SK-N-SH treated with all-trans-retinoic acid at 6 μM for 48 hours (cell line): ENCODE measurements around the gene FAM184A.

Source experiments
- ATAC-seq: fragments of 200-7000 bp; cut with Tn5 transposase; 3 replicates; pipeline ENCODE4 v1.9.1; 2020; ENCODE audit warnings: mild to moderate bottlenecking, moderate library complexity
- ARNTL ChIP-seq: fragments of 450-650 bp; formaldehyde crosslinking; IDR thresholded peaks from 2 replicates; pipeline ENCODE4 v1.5.0; 2020; ENCODE audit warnings: low read depth, mild to moderate bottlenecking, moderate library complexity, borderline replicate concordance
- BACH2 ChIP-seq: fragments of 250-450 bp; sonication (Bioruptor Pico); IDR thresholded peaks from 2 replicates; pipeline ENCODE4 v1.9.0; 2021; ENCODE audit warnings: mild to moderate bottlenecking, borderline replicate concordance
- CSDC2 ChIP-seq: fragments of 250-450 bp; sonication (Bioruptor Pico); IDR thresholded peaks from 2 replicates; pipeline ENCODE4 v1.5.0; 2020; ENCODE audit warnings: mild to moderate bottlenecking, moderate library complexity
- ESRRG ChIP-seq: fragments of 250-450 bp; sonication (Bioruptor Pico); IDR thresholded peaks from 2 replicates; pipeline ENCODE4 v1.6.1; 2021; ENCODE audit warnings: mild to moderate bottlenecking
- GLIS3 ChIP-seq: fragments of 250-450 bp; sonication (Bioruptor Pico); IDR thresholded peaks from 2 replicates; pipeline ENCODE4 v1.5.0; 2020; ENCODE audit warnings: mild to moderate bottlenecking, moderate library complexity
- ISL1 ChIP-seq: fragments of 250-450 bp; sonication (Bioruptor Pico); IDR thresholded peaks from 2 replicates; pipeline ENCODE4 v2.1.2; 2022; ENCODE audit warnings: mild to moderate bottlenecking, moderate library complexity
- OSR1 ChIP-seq: fragments of 250-450 bp; sonication (Bioruptor Pico); IDR thresholded peaks from 2 replicates; pipeline ENCODE4 v1.8.0; 2022; ENCODE audit warnings: moderate library complexity, mild to moderate bottlenecking, inconsistent platforms
- RARB ChIP-seq: fragments of 250-450 bp; sonication (Bioruptor Pico); IDR thresholded peaks from 2 replicates; pipeline ENCODE4 v1.8.0; 2021; ENCODE audit warnings: mild to moderate bottlenecking, moderate library complexity
- SNAI2 ChIP-seq: fragments of 250-450 bp; sonication (Bioruptor Pico); IDR thresholded peaks from 2 replicates; pipeline ENCODE4 v1.5.0; 2020; ENCODE audit warnings: mild to moderate bottlenecking, moderate library complexity
- TCF4 ChIP-seq: fragments of 250-450 bp; sonication (Bioruptor Pico); IDR thresholded peaks from 2 replicates; pipeline ENCODE4 v1.8.0; 2021; ENCODE audit warnings: mild to moderate bottlenecking, moderate library complexity, borderline replicate concordance
- ZC3H10 ChIP-seq: fragments of 250-450 bp; sonication (Bioruptor Pico); IDR thresholded peaks from 2 replicates; pipeline ENCODE4 v1.5.1; 2021; ENCODE audit warnings: mild to moderate bottlenecking, moderate library complexity
- ZFP30 ChIP-seq: fragments of 450-650 bp; formaldehyde crosslinking; IDR thresholded peaks from 2 replicates; pipeline ENCODE4 v1.5.0; 2022; ENCODE audit warnings: mild to moderate bottlenecking, moderate library complexity
- ZNF565 ChIP-seq: fragments of 450-650 bp; formaldehyde crosslinking; conservative IDR thresholded peaks from 2 replicates; pipeline ENCODE4 v1.5.0; 2020; ENCODE audit warnings: low read depth, mild to moderate bottlenecking, moderate library complexity
- ZNF70 ChIP-seq: fragments of 450-650 bp; formaldehyde crosslinking; IDR thresholded peaks from 2 replicates; pipeline ENCODE4 v1.5.0; 2020; ENCODE audit warnings: mild to moderate bottlenecking, moderate library complexity
- ZNF8 ChIP-seq: fragments of 450-650 bp; formaldehyde crosslinking; IDR thresholded peaks from 2 replicates; pipeline ENCODE4 v1.5.0; 2020; ENCODE audit warnings: mild to moderate bottlenecking, moderate library complexity
- TF ChIP-seq, protein P1 (sequence below): fragments of 250-450 bp; sonication (Bioruptor Pico); IDR thresholded peaks from 2 replicates; pipeline ENCODE4 v1.5.0; 2020; ENCODE audit warnings: mild to moderate bottlenecking, moderate library complexity
- TF ChIP-seq, protein P2 (sequence below): fragments of 250-450 bp; sonication (Bioruptor Pico); IDR thresholded peaks from 2 replicates; pipeline ENCODE4 v1.8.0; 2021; ENCODE audit warnings: low read depth, mild to moderate bottlenecking, moderate library complexity, borderline replicate concordance
- TF ChIP-seq, protein P3 (sequence below): fragments of 250-450 bp; sonication (Bioruptor Pico); IDR thresholded peaks from 2 replicates; pipeline ENCODE4 v1.5.1; 2020; ENCODE audit warnings: low read depth, mild to moderate bottlenecking, moderate library complexity
- TF ChIP-seq, protein P4 (sequence below): fragments of 250-450 bp; sonication (Bioruptor Pico); IDR thresholded peaks from 2 replicates; pipeline ENCODE4 v1.8.0; 2020; ENCODE audit warnings: mild to moderate bottlenecking, moderate library complexity, borderline replicate concordance

FAM184A gene

DNA sequence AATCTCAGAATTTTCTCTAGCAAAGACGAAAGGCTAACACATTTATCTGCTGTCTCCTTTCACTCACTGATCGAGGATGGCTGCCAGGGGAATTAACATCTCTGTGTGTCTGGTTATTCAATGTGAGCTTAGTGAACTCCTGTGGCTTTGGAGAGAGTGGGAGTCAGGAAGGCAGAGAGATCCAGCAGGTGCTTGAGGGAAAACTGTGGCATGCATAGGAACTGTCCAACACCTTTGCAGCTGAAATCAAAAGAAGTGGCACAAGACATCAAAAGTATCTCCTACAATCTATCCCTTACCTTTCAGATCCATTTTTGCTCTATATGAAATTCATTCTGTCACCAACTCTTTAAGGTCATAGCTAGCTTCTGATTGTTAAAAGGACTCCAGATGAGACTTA, 11.8 kb upstream of the FAM184A start:
- ATAC-seq, result no peak
- TF ChIP-seq ZNF8 (CRISPR knock-in tag) (no peak), BACH2 (CRISPR knock-in tag) (no peak)
- TF ChIP-seq, protein P1, sequence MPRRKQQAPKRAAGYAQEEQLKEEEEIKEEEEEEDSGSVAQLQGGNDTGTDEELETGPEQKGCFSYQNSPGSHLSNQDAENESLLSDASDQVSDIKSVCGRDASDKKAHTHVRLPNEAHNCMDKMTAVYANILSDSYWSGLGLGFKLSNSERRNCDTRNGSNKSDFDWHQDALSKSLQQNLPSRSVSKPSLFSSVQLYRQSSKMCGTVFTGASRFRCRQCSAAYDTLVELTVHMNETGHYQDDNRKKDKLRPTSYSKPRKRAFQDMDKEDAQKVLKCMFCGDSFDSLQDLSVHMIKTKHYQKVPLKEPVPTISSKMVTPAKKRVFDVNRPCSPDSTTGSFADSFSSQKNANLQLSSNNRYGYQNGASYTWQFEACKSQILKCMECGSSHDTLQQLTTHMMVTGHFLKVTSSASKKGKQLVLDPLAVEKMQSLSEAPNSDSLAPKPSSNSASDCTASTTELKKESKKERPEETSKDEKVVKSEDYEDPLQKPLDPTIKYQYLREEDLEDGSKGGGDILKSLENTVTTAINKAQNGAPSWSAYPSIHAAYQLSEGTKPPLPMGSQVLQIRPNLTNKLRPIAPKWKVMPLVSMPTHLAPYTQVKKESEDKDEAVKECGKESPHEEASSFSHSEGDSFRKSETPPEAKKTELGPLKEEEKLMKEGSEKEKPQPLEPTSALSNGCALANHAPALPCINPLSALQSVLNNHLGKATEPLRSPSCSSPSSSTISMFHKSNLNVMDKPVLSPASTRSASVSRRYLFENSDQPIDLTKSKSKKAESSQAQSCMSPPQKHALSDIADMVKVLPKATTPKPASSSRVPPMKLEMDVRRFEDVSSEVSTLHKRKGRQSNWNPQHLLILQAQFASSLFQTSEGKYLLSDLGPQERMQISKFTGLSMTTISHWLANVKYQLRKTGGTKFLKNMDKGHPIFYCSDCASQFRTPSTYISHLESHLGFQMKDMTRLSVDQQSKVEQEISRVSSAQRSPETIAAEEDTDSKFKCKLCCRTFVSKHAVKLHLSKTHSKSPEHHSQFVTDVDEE, result no peak

DNA sequence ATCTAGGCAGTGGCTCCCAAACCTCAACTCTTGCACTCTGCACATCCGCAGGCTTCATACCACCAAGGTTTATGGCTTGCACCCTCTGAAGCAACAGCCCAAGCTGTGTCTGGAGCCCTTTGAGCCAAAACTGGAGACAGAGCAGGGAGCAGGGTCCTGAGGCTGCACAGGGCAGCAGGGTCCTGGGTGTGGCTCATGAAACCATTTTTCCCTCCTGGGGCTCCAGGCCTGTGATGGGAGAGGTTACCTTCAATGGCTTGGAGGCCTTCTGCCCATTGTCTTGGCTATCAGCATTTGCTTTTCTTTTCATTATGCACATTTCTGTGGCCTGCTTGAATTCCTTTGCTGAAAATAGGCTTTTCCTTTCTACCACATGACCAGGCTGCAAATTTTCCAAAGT, 6.3 kb upstream of the FAM184A start:
- ATAC-seq, result no peak
- TF ChIP-seq ZC3H10 (CRISPR knock-in tag) (no peak), SNAI2 (no peak), ZNF70 (CRISPR knock-in tag) (no peak), TCF4 (no peak), ZFP30 (CRISPR knock-in tag) (no peak), OSR1 (CRISPR knock-in tag) (no peak), BACH2 (CRISPR knock-in tag) (no peak), ISL1 (CRISPR knock-in tag) (no peak), CSDC2 (no peak), ESRRG (CRISPR knock-in tag) (no peak), ZNF565 (CRISPR knock-in tag) (no peak), RARB (CRISPR knock-in tag) (no peak)
- TF ChIP-seq, protein P1, result no peak
- TF ChIP-seq, protein P2, sequence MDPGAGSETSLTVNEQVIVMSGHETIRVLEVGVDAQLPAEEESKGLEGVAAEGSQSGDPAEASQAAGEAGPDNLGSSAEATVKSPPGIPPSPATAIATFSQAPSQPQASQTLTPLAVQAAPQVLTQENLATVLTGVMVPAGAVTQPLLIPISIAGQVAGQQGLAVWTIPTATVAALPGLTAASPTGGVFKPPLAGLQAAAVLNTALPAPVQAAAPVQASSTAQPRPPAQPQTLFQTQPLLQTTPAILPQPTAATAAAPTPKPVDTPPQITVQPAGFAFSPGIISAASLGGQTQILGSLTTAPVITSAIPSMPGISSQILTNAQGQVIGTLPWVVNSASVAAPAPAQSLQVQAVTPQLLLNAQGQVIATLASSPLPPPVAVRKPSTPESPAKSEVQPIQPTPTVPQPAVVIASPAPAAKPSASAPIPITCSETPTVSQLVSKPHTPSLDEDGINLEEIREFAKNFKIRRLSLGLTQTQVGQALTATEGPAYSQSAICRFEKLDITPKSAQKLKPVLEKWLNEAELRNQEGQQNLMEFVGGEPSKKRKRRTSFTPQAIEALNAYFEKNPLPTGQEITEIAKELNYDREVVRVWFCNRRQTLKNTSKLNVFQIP, result no peak
- TF ChIP-seq, protein P3, sequence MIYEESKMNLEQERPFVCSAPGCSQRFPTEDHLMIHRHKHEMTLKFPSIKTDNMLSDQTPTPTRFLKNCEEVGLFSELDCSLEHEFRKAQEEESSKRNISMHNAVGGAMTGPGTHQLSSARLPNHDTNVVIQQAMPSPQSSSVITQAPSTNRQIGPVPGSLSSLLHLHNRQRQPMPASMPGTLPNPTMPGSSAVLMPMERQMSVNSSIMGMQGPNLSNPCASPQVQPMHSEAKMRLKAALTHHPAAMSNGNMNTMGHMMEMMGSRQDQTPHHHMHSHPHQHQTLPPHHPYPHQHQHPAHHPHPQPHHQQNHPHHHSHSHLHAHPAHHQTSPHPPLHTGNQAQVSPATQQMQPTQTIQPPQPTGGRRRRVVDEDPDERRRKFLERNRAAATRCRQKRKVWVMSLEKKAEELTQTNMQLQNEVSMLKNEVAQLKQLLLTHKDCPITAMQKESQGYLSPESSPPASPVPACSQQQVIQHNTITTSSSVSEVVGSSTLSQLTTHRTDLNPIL (CRISPR knock-in tag), result no peak
- TF ChIP-seq, protein P4, sequence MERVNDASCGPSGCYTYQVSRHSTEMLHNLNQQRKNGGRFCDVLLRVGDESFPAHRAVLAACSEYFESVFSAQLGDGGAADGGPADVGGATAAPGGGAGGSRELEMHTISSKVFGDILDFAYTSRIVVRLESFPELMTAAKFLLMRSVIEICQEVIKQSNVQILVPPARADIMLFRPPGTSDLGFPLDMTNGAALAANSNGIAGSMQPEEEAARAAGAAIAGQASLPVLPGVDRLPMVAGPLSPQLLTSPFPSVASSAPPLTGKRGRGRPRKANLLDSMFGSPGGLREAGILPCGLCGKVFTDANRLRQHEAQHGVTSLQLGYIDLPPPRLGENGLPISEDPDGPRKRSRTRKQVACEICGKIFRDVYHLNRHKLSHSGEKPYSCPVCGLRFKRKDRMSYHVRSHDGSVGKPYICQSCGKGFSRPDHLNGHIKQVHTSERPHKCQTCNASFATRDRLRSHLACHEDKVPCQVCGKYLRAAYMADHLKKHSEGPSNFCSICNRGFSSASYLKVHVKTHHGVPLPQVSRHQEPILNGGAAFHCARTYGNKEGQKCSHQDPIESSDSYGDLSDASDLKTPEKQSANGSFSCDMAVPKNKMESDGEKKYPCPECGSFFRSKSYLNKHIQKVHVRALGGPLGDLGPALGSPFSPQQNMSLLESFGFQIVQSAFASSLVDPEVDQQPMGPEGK (CRISPR knock-in tag), result no peak

DNA sequence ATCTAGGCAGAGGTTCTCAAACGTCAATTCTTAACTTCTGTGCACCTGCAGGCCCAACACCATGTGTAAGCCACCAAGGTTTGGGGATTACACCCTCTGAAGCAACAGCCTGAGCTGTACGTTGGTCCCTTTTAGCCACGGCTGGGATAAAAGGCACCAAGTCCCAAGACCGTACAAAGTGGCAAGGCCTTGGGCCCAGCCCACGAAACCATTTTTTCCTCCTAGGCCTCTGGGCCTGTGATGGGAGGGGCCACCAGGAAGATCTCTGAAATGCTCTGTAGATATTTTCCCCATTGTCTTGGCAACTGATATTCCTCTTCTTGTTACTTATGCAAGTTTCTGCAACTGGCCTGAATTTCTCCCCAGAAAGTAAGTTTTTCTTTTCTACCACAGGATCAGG, 4.5 kb upstream of the FAM184A start:
- TF ChIP-seq, protein P3 (CRISPR knock-in tag), result no peak
- TF ChIP-seq, protein P2, result no peak
- no peak for TF ChIP-seq ZNF565 (CRISPR knock-in tag)
- no peak for TF ChIP-seq GLIS3 (CRISPR knock-in tag)
- TF ChIP-seq BACH2 (CRISPR knock-in tag), result no peak
- TF ChIP-seq OSR1 (CRISPR knock-in tag), result no peak
- no peak for TF ChIP-seq ARNTL
- TF ChIP-seq ESRRG (CRISPR knock-in tag), result no peak
- TF ChIP-seq, protein P1, result no peak
- ATAC-seq, result no peak
